ENCODE measurements around the gene MRPL49. TPM values are rescaled to one million over a fixed set of nuclear protein-coding genes. Genes with fewer than 3 reads are reported as not detected.

Gene MRPL49
- total RNA-seq, 1 donor from 2014 or later: 45.1 TPM

- H3K36me3 Mint-ChIP-seq (ENCODE audit: low read depth, unreplicated experiment): peaks cover 14% of the 10 kb centered on the region
- H3K4me1 Mint-ChIP-seq (ENCODE audit: low read depth, unreplicated experiment): peaks cover 8% of the 10 kb centered on the region
- peaks cover 4% of the 10 kb centered on the region for H3K27me3 Mint-ChIP-seq (ENCODE audit: low read depth, unreplicated experiment)
- DNase-seq (ENCODE audit: low read depth) (no peak), FAIRE-seq (no peak)
- H3K9me3 Mint-ChIP-seq (ENCODE audit: unreplicated experiment): no peaks in the 10 kb centered on the region
- Histone ChIP-seq H3K4me2 (ENCODE audit: low read length) (peak overlapping the region; percentile 98), H3K27me3 (ENCODE audit: insufficient read depth, low read length) (peaks cover 2% of the 10 kb centered on the region), H3K36me3 (ENCODE audit: insufficient read depth, low read length) (peaks cover 12% of the 10 kb centered on the region), H3K4me1 (ENCODE audit: insufficient read depth, low read length) (peaks cover 13% of the 10 kb centered on the region), H3K4me3 (ENCODE audit: insufficient read depth, low read depth, low read length) (peak overlapping the region; percentile 88), H3K27ac (ENCODE audit: low read depth, low read length) (peak overlapping the region; percentile 99), H4K20me1 (ENCODE audit: insufficient read depth, low read length) (peaks cover 33% of the 10 kb centered on the region), H3K9ac (ENCODE audit: low read length) (peak overlapping the region; percentile 98), H3K9me3 (ENCODE audit: insufficient read depth, low read depth, low read length) (no peaks in the 10 kb centered on the region), H3K79me2 (ENCODE audit: insufficient read depth, low read length) (peaks cover 38% of the 10 kb centered on the region), H2AFZ (ENCODE audit: low read depth, low read length) (peak overlapping the region; percentile 80)
- H3K27ac Mint-ChIP-seq (ENCODE audit: unreplicated experiment): peak overlapping the region; percentile 75
- peak overlapping the region; percentile 99 for H3K4me3 Mint-ChIP-seq (ENCODE audit: unreplicated experiment)
- no peak for TF ChIP-seq CTCF (IDR thresholded peaks at IDR 0.05; ENCODE audit: insufficient read depth, low read depth, low read length)
- TF ChIP-seq EZH2 (IDR thresholded peaks at IDR 0.05; ENCODE audit: insufficient read depth, low read length): no peak
These were observed 13.6 kb downstream of the MRPL49 start for GRCh38 chr11:65135633-65136145.

- Histone ChIP-seq H4K20me1 (ENCODE audit: insufficient read depth, low read length) (peaks cover 24% of the 10 kb centered on the region), H3K4me3 (ENCODE audit: insufficient read depth, low read depth, low read length) (no peak overlapping the region), H2AFZ (ENCODE audit: low read depth, low read length) (no peak overlapping the region), H3K27me3 (ENCODE audit: insufficient read depth, low read length) (peaks cover 7% of the 10 kb centered on the region), H3K9ac (ENCODE audit: low read length) (no peak overlapping the region), H3K4me1 (ENCODE audit: insufficient read depth, low read length) (peaks cover 13% of the 10 kb centered on the region), H3K36me3 (ENCODE audit: insufficient read depth, low read length) (peaks cover 3% of the 10 kb centered on the region), H3K27ac (ENCODE audit: low read depth, low read length) (no peak overlapping the region), H3K9me3 (ENCODE audit: insufficient read depth, low read depth, low read length) (no peaks in the 10 kb centered on the region), H3K4me2 (ENCODE audit: low read length) (no peak overlapping the region), H3K79me2 (ENCODE audit: insufficient read depth, low read length) (peaks cover 30% of the 10 kb centered on the region)
- Mint-ChIP-seq H3K4me1 (ENCODE audit: low read depth, unreplicated experiment) (peaks cover 8% of the 10 kb centered on the region), H3K9me3 (ENCODE audit: unreplicated experiment) (no peaks in the 10 kb centered on the region), H3K27me3 (ENCODE audit: low read depth, unreplicated experiment) (peaks cover 12% of the 10 kb centered on the region), H3K27ac (ENCODE audit: unreplicated experiment) (no peak overlapping the region), H3K4me3 (ENCODE audit: unreplicated experiment) (peak overlapping the region; percentile 58), H3K36me3 (ENCODE audit: low read depth, unreplicated experiment) (peaks cover 10% of the 10 kb centered on the region)
- no peak for FAIRE-seq
- no peak for TF ChIP-seq CTCF (IDR thresholded peaks at IDR 0.05; ENCODE audit: insufficient read depth, low read depth, low read length)
- DNase-seq (ENCODE audit: low read depth): no peak
These were observed 14.5 kb downstream of the MRPL49 start for GRCh38 chr11:65136515-65137096.

- Histone ChIP-seq H3K4me3 (ENCODE audit: insufficient read depth, low read depth, low read length) (no peak overlapping the region), H3K27me3 (ENCODE audit: insufficient read depth, low read length) (peaks cover 7% of the 10 kb centered on the region), H3K36me3 (ENCODE audit: insufficient read depth, low read length) (no peaks in the 10 kb centered on the region), H3K79me2 (ENCODE audit: insufficient read depth, low read length) (no peaks in the 10 kb centered on the region), H2AFZ (ENCODE audit: low read depth, low read length) (no peak overlapping the region), H3K4me2 (ENCODE audit: low read length) (no peak overlapping the region), H3K9ac (ENCODE audit: low read length) (no peak overlapping the region), H3K4me1 (ENCODE audit: insufficient read depth, low read length) (no peaks in the 10 kb centered on the region), H4K20me1 (ENCODE audit: insufficient read depth, low read length) (no peaks in the 10 kb centered on the region), H3K27ac (ENCODE audit: low read depth, low read length) (no peak overlapping the region), H3K9me3 (ENCODE audit: insufficient read depth, low read depth, low read length) (no peaks in the 10 kb centered on the region)
- DNase-seq (ENCODE audit: low read depth): no peak
- Mint-ChIP-seq H3K27ac (ENCODE audit: unreplicated experiment) (no peak overlapping the region), H3K4me3 (ENCODE audit: unreplicated experiment) (no peak overlapping the region), H3K4me1 (ENCODE audit: low read depth, unreplicated experiment) (no peaks in the 10 kb centered on the region), H3K36me3 (ENCODE audit: low read depth, unreplicated experiment) (no peaks in the 10 kb centered on the region), H3K27me3 (ENCODE audit: low read depth, unreplicated experiment) (peaks cover 26% of the 10 kb centered on the region), H3K9me3 (ENCODE audit: unreplicated experiment) (no peaks in the 10 kb centered on the region)
- FAIRE-seq: no peak
- TF ChIP-seq CTCF (IDR thresholded peaks at IDR 0.05; ENCODE audit: insufficient read depth, low read depth, low read length) (no peak), EZH2 (IDR thresholded peaks at IDR 0.05; ENCODE audit: insufficient read depth, low read length) (no peak)
These were observed 19.9 kb downstream of the MRPL49 start for GRCh38 chr11:65141896-65142494.

Measured in astrocyte (in vitro differentiated cells and primary cell).